ENCODE data around the gene SNUPN. TPM values are rescaled to one million over a fixed set of nuclear protein-coding genes. Genes with fewer than 3 reads are reported as not detected.
A peak's percentile ranks its signal among the peaks of the same experiment; 100 is the strongest.

The SNUPN gene
- total RNA-seq, 2 experiments from 2014 or later: 31.4 to 32.5 TPM

DNA sequence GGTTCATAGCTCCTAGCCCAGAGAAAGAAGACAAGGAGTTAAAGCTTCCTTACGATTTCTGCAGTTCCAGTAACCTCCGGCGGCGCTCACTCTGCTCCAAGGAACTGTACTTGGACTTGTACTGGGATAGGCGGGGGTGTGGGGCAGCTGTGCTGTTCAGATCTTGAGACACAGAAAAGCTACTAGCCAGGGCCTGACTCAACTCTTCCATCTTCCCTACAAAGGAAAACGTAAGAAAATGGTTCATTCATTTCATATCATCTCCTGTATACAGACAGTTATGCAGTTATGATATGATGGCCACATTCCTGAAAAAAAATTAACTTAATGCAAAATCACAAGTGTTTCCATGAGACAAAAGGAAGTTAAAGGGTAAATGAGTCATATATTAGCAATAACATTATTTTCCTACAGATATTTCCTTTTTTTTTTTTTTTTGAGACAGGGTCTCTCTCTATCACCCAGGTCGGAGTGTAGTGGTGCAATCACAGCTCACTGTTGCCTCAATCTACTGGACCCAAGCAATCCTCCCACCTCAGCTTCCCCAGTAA lies 4.6 kb downstream of the SNUPN start:
- Mint-ChIP-seq H3K36me3 (ENCODE audit: low read depth) (peaks cover 38% of the 10 kb centered on the region), H3K9me3 (ENCODE audit: insufficient read depth) (no peaks in the 10 kb centered on the region), H3K27ac (peak overlapping the region; percentile 60), H3K4me3 (no peak overlapping the region), H3K4me1 (ENCODE audit: low read depth) (peaks cover 34% of the 10 kb centered on the region), H3K27me3 (ENCODE audit: low read depth) (no peaks in the 10 kb centered on the region)
- DNase-seq: no peak
- ATAC-seq: no peak
- CTCF ChIA-PET: interaction anchor here (0.8 to 2.3 kb wide), 6 partner anchors 14 to 76 kb away, joined by 3 to 10 read pairs (median 6); partner anchors contain the start of genes IMP3 and PTPN9
- POLR2A ChIA-PET: interaction anchor here (1.0 to 2.1 kb wide), 4 partner anchors 13 to 168 kb away, joined by 3 to 6 read pairs (median 4); partner anchors contain the start of gene IMP3

DNA sequence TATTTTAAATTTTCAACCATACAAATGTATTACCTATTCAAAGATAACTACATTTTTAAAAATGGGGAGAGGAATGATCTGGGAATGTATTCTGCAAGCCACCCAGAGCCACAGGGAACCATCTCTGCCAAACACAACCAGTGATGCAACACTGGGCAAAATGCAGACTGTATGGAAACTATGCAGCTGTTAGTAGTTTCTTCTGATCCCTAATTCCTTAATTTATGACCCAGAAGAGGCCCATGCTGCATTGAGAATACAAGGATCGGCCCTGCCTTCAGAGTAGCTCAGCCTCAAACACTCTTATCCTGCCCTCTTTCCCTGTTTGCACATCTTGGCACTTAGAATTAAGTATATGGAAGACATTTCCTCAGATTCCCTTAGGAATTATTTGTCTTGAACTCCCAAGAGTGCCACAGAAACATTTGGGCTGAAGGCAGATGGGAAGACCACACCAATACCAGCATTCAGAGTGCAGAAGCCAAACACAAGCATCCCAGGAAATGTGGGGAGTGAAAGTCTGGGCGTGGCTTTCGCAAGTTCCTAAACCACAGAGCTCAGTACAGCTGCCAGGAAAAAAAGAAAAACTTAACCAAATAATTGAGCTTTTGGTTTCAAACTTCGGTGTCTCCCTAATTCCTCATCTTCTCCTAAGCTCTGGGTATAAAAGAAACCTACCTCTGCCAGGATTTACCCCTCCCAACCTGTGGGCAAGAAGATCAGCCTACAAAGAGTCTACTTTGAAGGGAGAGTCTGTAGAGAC lies 5.3 kb downstream of the SNUPN start:
- CTCF ChIA-PET: interaction anchor here (0.8 to 2.3 kb wide), 6 partner anchors 13 to 76 kb away, joined by 3 to 10 read pairs (median 6); partner anchors contain the start of genes IMP3 and PTPN9
- POLR2A ChIA-PET: interaction anchor here (0.7 to 2.1 kb wide), 7 partner anchors 12 to 168 kb away, joined by 3 to 6 read pairs (median 4); partner anchors contain the start of gene IMP3
- no peaks in the 10 kb centered on the region for H3K9me3 Mint-ChIP-seq (ENCODE audit: insufficient read depth)
- peaks cover 34% of the 10 kb centered on the region for H3K4me1 Mint-ChIP-seq (ENCODE audit: low read depth)
- H3K27ac Mint-ChIP-seq: peak overlapping the region; percentile 56
- peaks cover 42% of the 10 kb centered on the region for H3K36me3 Mint-ChIP-seq (ENCODE audit: low read depth)
- H3K27me3 Mint-ChIP-seq (ENCODE audit: low read depth): no peaks in the 10 kb centered on the region
- no peak for DNase-seq
- no peak overlapping the region for H3K4me3 Mint-ChIP-seq
- ATAC-seq: no peak

DNA sequence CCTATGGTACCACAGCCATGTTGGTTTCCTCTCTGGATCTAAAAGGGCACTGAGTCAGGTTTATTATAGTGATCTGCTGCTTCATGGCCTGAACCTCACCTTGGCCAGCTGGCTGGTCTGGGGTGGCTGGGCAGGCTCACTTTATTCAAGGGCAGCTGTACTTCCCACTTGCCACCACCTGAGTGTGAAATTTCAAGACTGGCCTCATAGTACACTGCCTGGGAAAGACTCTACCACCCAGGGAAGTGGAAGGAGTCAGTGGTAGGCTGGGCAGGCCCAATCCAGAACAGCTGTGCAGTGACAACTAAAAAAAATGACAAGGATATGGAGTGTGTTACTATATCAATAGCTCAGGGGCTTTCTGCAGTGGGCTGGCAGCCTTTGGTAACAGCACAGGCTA lies 8.8 kb downstream of the SNUPN start:
- ATAC-seq (no peak), DNase-seq (no peak)
- ChIA-PET CTCF (no interaction called here), POLR2A (interaction anchor here (1.3 to 1.7 kb wide), 2 partner anchors 9 to 23 kb away, joined by 3 to 6 read pairs; partner anchors contain the start of genes IMP3 and SNUPN)
- Mint-ChIP-seq H3K27me3 (ENCODE audit: low read depth) (no peaks in the 10 kb centered on the region), H3K36me3 (ENCODE audit: low read depth) (peaks cover 61% of the 10 kb centered on the region), H3K4me3 (no peak overlapping the region), H3K27ac (peak overlapping the region; percentile 69), H3K9me3 (ENCODE audit: insufficient read depth) (no peaks in the 10 kb centered on the region), H3K4me1 (ENCODE audit: low read depth) (peaks cover 20% of the 10 kb centered on the region)

DNA sequence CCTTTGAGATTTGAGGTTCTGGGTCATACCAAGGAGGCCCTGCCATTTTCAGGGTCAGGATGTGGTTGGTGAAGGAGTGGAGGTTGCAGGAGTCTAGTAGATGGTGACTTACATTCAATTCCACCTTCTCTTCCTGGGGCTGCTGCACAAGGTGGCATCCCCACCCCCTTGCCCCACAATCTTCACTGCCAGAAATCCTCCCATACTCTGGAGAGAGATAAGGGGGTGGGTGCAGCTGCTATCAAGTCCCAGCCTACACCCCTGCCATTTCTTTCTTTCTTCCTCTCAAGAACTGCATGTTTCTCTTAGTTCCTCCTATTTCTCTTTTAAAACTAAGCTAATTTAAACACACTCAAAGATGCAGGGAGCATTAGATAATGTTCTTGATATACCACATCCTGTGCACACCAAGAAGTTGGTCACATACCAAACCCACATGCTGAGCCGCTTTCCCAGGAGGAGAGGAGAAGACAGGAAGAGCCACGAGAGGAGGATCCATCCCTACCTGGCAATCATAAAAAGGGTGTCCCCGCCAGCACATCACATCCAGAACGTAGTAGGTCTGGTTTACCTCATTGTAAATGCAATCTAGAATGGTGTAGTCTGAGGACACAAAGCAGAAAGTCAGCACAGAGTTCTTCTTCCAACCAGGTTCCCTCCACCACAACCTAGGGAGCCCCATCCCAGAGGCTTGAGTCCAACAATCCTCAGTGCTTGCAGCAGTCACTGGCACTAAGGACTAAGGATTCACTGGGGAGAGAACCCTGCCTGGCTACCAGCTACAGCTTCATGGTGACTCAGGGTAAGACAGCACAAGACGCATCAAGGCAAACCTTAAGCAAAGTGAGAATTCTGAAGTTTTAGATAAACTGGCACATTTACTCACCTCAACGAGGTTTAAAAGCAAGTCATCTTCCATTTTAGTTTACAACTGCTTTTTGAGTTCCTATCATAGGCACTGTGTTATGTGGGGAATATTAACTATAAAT lies 18.5 kb downstream of the SNUPN start:
- peak; percentile 80 for ATAC-seq
- Mint-ChIP-seq H3K36me3 (ENCODE audit: low read depth) (peaks cover 56% of the 10 kb centered on the region), H3K4me1 (ENCODE audit: low read depth) (peaks cover 50% of the 10 kb centered on the region), H3K9me3 (ENCODE audit: insufficient read depth) (no peaks in the 10 kb centered on the region), H3K27ac (peak overlapping the region; percentile 96), H3K4me3 (peak overlapping the region; percentile 63), H3K27me3 (ENCODE audit: low read depth) (no peaks in the 10 kb centered on the region)
- peak; percentile 74 for DNase-seq
- CTCF ChIA-PET: interaction anchor here (0.8 to 2.8 kb wide), 10 partner anchors 10 to 836 kb away, joined by 3 to 25 read pairs (median 6); partner anchors contain the start of genes IMP3 and PTPN9
- POLR2A ChIA-PET: interaction anchor here (0.6 to 4.0 kb wide), 11 partner anchors 10 to 663 kb away, joined by 3 to 33 read pairs (median 6); partner anchors contain the start of genes IMP3, PTPN9, SIN3A and SNUPN

DNA sequence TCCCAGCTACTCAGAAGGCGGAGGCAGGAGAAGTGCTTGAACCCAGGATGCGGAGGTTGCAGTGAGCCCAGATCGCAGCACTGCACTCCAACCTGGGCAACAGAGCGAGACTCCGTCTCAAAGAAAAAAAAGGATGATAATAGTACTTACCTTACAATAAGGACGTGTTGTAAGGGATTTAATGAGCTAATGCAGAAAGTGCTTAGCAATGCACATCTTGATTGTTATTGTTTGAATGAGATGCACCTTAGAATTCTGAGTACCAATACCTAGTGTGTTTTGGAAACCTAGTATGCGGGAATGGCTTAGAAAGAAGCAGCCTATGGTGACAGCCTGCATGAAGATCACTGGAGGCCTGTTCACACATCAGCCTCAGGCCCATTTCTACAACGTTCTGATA lies 19.5 kb downstream of the SNUPN start:
- Mint-ChIP-seq H3K27ac (peak overlapping the region; percentile 96), H3K36me3 (ENCODE audit: low read depth) (peaks cover 62% of the 10 kb centered on the region), H3K9me3 (ENCODE audit: insufficient read depth) (no peaks in the 10 kb centered on the region), H3K4me3 (peak overlapping the region; percentile 63), H3K4me1 (ENCODE audit: low read depth) (peaks cover 50% of the 10 kb centered on the region), H3K27me3 (ENCODE audit: low read depth) (no peaks in the 10 kb centered on the region)
- DNase-seq (no peak), ATAC-seq (no peak)
- ChIA-PET POLR2A (interaction anchor here (0.9 to 4.0 kb wide), 8 partner anchors 9 to 155 kb away, joined by 4 to 33 read pairs (median 12); partner anchors contain the start of genes IMP3, PTPN9, SIN3A and SNUPN), CTCF (interaction anchor here (0.6 to 2.8 kb wide), 6 partner anchors 9 to 150 kb away, joined by 3 to 25 read pairs (median 4); partner anchors contain the start of gene IMP3)

DNA sequence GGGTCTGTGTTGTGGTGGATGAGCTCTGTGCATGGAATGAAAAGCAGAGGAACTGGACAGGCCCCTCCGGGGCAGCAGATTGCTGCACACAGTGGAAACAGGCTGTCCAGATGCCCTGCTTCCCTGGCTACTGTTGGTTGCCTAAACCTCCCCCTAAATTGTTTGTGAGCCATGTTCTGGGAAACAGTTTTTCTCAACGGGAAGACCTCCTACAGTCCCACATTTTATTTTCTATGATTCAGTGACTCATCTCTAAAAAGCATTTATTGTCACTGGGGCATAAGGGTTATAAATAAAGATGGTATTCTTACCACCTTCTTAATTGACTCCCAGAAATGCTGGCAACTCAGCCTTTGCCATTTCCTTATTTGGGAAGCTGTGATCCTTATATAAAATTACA lies 26.1 kb downstream of the SNUPN start:
- no peak for ATAC-seq
- no peak for DNase-seq
- Mint-ChIP-seq H3K27me3 (ENCODE audit: low read depth) (no peaks in the 10 kb centered on the region), H3K9me3 (ENCODE audit: insufficient read depth) (no peaks in the 10 kb centered on the region), H3K27ac (peak overlapping the region; percentile 67), H3K4me3 (no peak overlapping the region), H3K36me3 (ENCODE audit: low read depth) (peaks cover 67% of the 10 kb centered on the region), H3K4me1 (ENCODE audit: low read depth) (peaks cover 43% of the 10 kb centered on the region)
- CTCF ChIA-PET: interaction anchor here (1.3 to 3.5 kb wide), 3 partner anchors 41 to 231 kb away, joined by 5 to 63 read pairs (median 17); partner anchors contain the start of genes IMP3, MAN2C1 and SNX33
- POLR2A ChIA-PET: interaction anchor here (3.0 kb wide), 1 partner anchor 41 kb away, joined by 25 read pairs; the partner anchor contains the start of gene IMP3

DNA sequence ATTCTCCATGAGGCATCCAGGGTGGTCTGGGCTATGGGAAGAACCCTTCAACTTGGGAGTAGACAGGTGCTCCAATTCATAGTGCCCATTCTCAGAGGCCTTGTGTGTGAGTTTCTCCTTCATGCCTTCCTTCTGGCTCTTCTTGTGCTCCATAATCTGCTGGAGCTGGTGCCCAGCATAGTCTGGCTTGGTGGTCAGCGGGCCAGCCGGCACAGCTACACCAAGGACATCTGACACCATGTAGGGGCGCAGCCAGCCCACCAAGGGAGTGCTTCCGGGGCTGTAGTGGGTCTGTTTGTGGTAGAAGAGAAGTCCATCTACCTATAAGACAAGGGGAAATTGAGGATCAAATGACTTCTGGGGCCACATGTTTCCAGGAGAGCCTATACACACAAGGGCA lies 27.2 kb downstream of the SNUPN start:
- DNase-seq: no peak
- no peaks in the 10 kb centered on the region for H3K9me3 Mint-ChIP-seq (ENCODE audit: insufficient read depth)
- H3K4me1 Mint-ChIP-seq (ENCODE audit: low read depth): peaks cover 43% of the 10 kb centered on the region
- POLR2A ChIA-PET: interaction anchor here (0.8 to 3.0 kb wide), 6 partner anchors 8 to 146 kb away, joined by 3 to 25 read pairs (median 11); partner anchors contain the start of genes IMP3 and SNUPN
- peaks cover 65% of the 10 kb centered on the region for H3K36me3 Mint-ChIP-seq (ENCODE audit: low read depth)
- peak overlapping the region; percentile 22 for H3K4me3 Mint-ChIP-seq
- CTCF ChIA-PET: interaction anchor here (0.7 to 4.6 kb wide), 15 partner anchors 9 to 230 kb away, joined by 3 to 63 read pairs (median 8); partner anchors contain the start of genes IMP3, MAN2C1, PTPN9 and SIN3A
- ATAC-seq: no peak
- peak overlapping the region; percentile 93 for H3K27ac Mint-ChIP-seq
- no peaks in the 10 kb centered on the region for H3K27me3 Mint-ChIP-seq (ENCODE audit: low read depth)

DNA sequence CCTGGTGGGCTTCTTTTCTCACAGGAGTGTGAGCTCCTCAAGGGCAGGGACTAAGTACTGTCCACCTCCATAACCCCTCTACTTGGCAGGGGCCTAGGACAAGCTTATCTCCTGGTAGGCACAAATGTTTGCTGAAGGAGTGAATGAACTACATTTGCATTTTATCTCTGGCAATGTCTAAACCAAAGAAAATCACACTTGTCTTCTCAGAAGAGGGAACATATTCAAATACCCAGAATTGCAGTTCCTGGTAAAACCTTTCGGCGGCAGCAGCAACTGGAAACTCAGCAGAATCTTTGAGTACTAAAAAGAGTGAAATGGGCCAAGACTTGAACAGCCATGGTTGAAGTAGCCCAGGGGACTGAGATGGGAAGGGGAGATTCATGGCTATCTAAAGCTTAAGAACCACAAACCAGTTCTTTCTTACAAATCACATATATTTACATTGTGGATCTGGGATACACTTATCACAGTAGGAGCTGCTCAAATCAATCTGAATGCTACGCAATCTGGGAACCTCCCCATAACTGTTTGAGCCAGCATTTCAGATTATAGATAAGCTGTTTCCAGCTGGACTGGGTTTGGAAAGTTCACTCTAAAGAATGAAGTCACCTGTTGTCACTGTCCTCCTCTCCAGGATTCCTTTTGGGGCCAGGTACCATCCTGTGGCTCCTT lies 27.7 kb downstream of the SNUPN start:
- ATAC-seq (peak; percentile 86), DNase-seq (peak; percentile 80)
- ChIA-PET CTCF (interaction anchor here (0.7 to 4.6 kb wide), 18 partner anchors 8 to 230 kb away, joined by 3 to 63 read pairs (median 8); partner anchors contain the start of genes IMP3, MAN2C1, PTPN9 and SIN3A), POLR2A (interaction anchor here (0.8 to 3.0 kb wide), 7 partner anchors 9 to 146 kb away, joined by 3 to 25 read pairs (median 10); partner anchors contain the start of genes IMP3 and SNUPN)
- H3K9me3 Mint-ChIP-seq (ENCODE audit: insufficient read depth): no peaks in the 10 kb centered on the region
- H3K36me3 Mint-ChIP-seq (ENCODE audit: low read depth): peaks cover 65% of the 10 kb centered on the region
- no peaks in the 10 kb centered on the region for H3K27me3 Mint-ChIP-seq (ENCODE audit: low read depth)
- peak overlapping the region; percentile 93 for H3K27ac Mint-ChIP-seq
- peaks cover 43% of the 10 kb centered on the region for H3K4me1 Mint-ChIP-seq (ENCODE audit: low read depth)
- peak overlapping the region; percentile 63 for H3K4me3 Mint-ChIP-seq

DNA sequence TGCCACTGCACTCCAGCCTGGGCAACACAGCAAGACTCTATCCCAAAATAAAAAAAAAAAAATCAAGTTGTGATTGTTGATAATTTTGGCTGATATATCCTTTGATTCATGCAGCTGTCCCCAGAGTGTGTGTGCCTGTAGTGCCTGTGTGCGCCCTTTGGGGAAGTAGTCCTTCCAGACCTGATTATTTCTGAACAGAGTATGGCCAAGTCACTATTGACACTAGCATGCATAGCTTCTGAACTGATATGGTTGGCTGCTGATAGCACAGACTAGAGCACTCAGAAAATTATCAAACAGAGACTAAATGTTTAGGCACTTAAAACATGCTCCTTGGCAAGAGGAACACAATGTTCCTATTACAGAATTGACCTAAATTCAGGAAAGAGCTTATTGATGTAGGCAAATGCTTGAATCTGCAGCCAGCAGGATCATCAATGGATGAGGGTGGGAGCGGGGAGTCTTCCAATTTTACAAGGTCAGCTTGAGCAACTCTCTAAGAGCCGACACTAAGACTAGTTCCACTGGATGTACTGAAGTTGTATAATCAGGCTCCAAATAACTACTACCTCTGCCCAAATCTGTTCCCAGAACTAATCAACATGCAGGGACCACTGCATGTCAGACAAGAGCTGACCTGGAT lies 28.7 kb downstream of the SNUPN start:
- DNase-seq (no peak), ATAC-seq (no peak)
- Mint-ChIP-seq H3K36me3 (ENCODE audit: low read depth) (peaks cover 70% of the 10 kb centered on the region), H3K9me3 (ENCODE audit: insufficient read depth) (no peaks in the 10 kb centered on the region), H3K4me1 (ENCODE audit: low read depth) (peaks cover 43% of the 10 kb centered on the region), H3K4me3 (peak overlapping the region; percentile 63), H3K27me3 (ENCODE audit: low read depth) (no peaks in the 10 kb centered on the region), H3K27ac (peak overlapping the region; percentile 93)
- CTCF ChIA-PET: interaction anchor here (0.6 to 4.6 kb wide), 16 partner anchors 10 to 207 kb away, joined by 3 to 63 read pairs (median 8); partner anchors contain the start of genes IMP3, PTPN9, SIN3A and SNUPN
- POLR2A ChIA-PET: interaction anchor here (0.6 to 3.0 kb wide), 8 partner anchors 10 to 143 kb away, joined by 3 to 25 read pairs (median 7); partner anchors contain the start of genes IMP3 and SNUPN
